H1 (cell line): ENCODE data around the gene JTB. TPM values are rescaled to one million over a fixed set of nuclear protein-coding genes. Genes with fewer than 3 reads are reported as not detected.

ENCODE experiments used
- POLR2A ChIP-seq, 2 experiments: IDR thresholded peaks; 1 replicate in 1 of 2; 2 replicates in 1 of 2; pipeline ENCODE4 v1.6.1; 2011; ENCODE audit warnings: low read depth in 2 of 2, low read length in 2 of 2, mild to moderate bottlenecking in 2 of 2; ENCODE audit errors: control extremely low read depth in 1 of 2
- POLR2AphosphoS5 ChIP-seq: IDR thresholded peaks from 2 replicates; pipeline ENCODE4 v1.6.1; 2011; ENCODE audit warnings: low read depth, low read length
- TAF1 ChIP-seq: IDR thresholded peaks from 2 replicates; pipeline ENCODE4 v1.6.1; 2011; ENCODE audit warnings: mild to moderate bottlenecking, low read depth, low read length
- TBP ChIP-seq: IDR thresholded peaks from 2 replicates; pipeline ENCODE4 v1.6.1; 2011; ENCODE audit warnings: low read depth, low read length, improper control_type of control experiment
- polyA plus RNA-seq, 7 experiments: library from polyadenylated mRNA; depleted of rRNA in 3 of 7; stranded (reverse) in 5 of 7; unstranded in 2 of 7; fragments of >200 nt in 5 of 7; fragments of 200-250 nt in 2 of 7; gene quantifications; 1 replicate in 5 of 7; 2 replicates in 1 of 7; 4 replicates in 1 of 7; pipeline versions ENCODE4 v1.2.1 to v1.2.3, GENCODE V29; 2011 to 2013; ENCODE audit warnings: missing spikeins in 2 of 7, mixed read lengths in 2 of 7
- total RNA-seq: library from RNA; stranded (reverse); fragmentation: NEBNext Ultra II Directional; extraction: Animal tissue kit (Norgen Biotek cat#: 25700); gene quantifications from 2 replicates; pipeline ENCODE4 v1.2.1, GENCODE V29; 2021

The JTB gene
- total and polyA plus RNA-seq, 2 of the 8 experiments (the other 6 are each of a cell fraction or from before 2014, with no cell fraction given) = 91.1 to 122 TPM

DNA sequence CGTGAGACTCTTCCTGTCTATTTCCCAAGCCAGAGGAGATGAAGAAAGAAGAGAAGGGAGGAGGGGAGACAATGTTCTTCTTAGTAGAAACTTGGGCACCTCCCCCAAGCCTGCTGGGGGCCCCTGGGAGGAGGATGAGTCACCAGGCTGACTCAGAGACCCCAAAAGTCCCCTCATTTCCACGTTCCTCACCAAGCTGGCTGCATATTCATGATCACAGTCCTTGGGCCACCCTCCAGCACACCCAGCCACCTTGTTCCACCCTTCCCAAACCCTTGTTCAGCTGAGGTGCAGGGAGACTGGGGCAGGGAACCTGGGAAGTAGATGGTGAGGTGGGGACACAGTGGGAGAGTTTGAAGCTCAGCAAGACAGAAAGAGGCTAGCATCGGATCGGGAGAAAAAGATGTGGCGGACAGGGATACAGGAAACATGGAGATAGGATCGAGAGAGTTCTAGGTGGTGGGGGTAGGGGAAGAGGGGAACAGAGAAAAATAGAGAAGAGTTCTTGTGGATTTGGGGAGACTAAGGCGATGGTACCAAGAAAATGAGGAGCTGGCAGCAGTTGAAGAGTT lies 8.0 kb upstream of the JTB start (continued):
- TF ChIP-seq POLR2A (IDR thresholded peaks at IDR 0.05; ENCODE audit: control extremely low read depth in 1 of 2, low read depth in 2 of 2, low read length in 2 of 2) = peak in 1 of 2 experiments; percentile 88; a peak in 2 of 3 replicates
- peak; percentile 34; the same call in 1 of the 2 replicates for TF ChIP-seq TBP
- peak; percentile 72 for TF ChIP-seq TAF1
- peak; percentile 89 for TF ChIP-seq POLR2AphosphoS5
